Retinal pigment epithelial cell (primary cell): ENCODE results near the gene CEP104.

Source experiments
- DNase-seq: peaks from one replicate; pipeline ENCODE4 v3.0.0-alpha.2; 2010; ENCODE audit warnings: low read depth
- H3K4me3 ChIP-seq: 2 replicates; pipeline ENCODE4 v1.5.1; 2011; ENCODE audit warnings: mild to moderate bottlenecking, low read length, control low read depth, moderate library complexity
- TF ChIP-seq, protein P1 (sequence below): conservative IDR thresholded peaks from 2 replicates; pipeline ENCODE4 v1.5.1; 2011; ENCODE audit warnings: low read depth, low read length, control low read depth, inconsistent platforms

Gene CEP104

DNA sequence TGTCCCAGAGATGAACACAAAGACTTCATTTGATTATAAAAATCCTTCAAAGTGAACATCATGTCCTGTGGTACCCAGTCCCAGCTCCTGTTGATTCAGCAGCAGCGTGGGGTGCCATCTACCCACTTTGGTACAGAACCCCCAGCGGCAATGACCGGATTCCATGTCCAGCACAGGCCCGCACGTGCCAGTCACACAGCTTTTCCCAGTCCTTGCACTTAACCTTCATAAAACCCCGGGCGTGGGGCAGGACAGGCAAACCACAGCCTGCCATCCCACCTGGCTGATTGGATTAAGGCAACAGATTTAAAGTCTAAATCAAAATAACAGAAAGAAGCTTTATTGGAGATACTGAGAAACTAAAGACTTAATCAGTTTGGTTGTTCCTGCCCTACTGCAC, 15.5 kb downstream of the CEP104 start:
- no peak overlapping the region for H3K4me3 ChIP-seq
- DNase-seq, result no peak
- TF ChIP-seq, protein P1, sequence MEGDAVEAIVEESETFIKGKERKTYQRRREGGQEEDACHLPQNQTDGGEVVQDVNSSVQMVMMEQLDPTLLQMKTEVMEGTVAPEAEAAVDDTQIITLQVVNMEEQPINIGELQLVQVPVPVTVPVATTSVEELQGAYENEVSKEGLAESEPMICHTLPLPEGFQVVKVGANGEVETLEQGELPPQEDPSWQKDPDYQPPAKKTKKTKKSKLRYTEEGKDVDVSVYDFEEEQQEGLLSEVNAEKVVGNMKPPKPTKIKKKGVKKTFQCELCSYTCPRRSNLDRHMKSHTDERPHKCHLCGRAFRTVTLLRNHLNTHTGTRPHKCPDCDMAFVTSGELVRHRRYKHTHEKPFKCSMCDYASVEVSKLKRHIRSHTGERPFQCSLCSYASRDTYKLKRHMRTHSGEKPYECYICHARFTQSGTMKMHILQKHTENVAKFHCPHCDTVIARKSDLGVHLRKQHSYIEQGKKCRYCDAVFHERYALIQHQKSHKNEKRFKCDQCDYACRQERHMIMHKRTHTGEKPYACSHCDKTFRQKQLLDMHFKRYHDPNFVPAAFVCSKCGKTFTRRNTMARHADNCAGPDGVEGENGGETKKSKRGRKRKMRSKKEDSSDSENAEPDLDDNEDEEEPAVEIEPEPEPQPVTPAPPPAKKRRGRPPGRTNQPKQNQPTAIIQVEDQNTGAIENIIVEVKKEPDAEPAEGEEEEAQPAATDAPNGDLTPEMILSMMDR, result no peak

DNA sequence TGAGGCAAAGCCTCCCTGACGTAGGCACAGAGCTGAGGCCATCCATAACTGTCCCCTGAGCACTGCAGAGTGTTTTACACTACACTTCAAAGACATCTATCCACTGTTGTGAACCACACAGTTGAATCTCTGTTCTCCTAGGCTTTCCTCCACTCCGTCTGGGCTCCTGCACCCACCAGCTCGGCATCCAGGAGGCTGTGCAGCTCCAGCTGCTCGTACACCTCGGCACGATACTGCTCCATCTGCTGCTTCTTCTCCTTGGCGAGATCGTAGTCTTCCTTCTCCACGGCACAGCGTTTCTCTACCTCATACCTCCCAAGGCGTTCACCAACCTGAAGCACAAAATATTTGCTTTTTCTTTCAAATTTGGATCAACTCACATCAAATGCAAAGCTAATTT, 18.2 kb downstream of the CEP104 start:
- no peak overlapping the region for H3K4me3 ChIP-seq
- no peak for DNase-seq
- TF ChIP-seq, protein P1, result no peak

DNA sequence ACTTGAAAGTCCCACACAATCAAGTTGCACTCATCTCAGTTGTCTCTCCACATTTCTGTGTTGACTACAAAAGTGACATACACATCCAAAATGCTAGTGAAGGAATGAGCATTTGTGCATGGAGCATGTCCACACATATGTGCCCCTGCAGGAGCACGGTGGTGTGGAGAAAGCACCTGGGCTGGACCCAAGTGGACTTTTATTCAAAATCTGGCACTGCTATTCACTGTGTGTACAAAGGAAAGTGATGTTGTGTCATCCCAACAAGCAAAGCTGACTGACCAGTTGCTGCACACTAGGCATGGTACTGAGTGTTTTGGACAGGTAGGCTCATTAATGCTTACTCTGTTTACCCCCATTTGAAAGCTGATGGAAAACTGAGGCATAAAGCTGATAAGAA, 19.3 kb downstream of the CEP104 start:
- no peak for DNase-seq
- H3K4me3 ChIP-seq, result no peak overlapping the region
- TF ChIP-seq, protein P1, result no peak

DNA sequence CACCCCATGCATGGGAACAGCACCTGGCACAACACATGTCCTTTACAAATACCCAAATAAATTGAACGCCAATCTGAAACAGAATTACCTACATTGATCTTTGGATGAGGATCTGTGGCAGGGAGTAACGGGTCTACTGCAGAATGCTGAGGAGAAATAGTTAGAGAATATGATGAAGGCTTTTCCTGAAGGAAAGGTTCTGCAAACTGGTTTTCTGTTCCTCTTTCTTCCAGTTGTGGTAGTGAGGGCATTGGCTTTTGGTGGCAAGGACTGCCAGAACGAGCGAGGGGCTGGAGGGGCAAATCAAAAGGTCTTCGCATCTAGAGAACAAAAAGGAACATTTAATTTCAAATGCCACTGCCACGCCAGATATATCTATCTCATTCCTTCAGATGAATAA, 19.8 kb downstream of the CEP104 start:
- no peak for DNase-seq
- TF ChIP-seq, protein P1, result no peak
- H3K4me3 ChIP-seq, result no peak overlapping the region

DNA sequence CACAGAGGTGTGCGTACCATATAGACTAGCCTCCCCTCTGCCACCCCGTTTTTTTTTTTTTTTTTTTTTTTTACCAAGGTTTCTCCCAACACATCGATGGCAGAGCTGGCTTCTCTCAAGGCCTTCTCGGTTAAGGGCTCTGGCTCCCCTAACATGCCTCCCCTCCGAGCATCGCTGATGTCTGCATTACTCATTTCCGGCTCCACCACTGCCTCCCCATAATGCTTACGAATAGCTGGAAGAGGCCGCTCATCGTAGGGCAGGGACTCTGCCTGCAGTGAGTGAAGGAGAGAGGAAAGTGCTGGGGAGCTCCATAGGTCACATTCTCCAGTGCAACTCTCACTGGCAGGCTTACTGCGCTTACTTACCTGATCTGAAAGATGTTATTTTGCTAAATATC, 20.6 kb downstream of the CEP104 start:
- DNase-seq, result no peak
- TF ChIP-seq, protein P1, result no peak
- no peak overlapping the region for H3K4me3 ChIP-seq

DNA sequence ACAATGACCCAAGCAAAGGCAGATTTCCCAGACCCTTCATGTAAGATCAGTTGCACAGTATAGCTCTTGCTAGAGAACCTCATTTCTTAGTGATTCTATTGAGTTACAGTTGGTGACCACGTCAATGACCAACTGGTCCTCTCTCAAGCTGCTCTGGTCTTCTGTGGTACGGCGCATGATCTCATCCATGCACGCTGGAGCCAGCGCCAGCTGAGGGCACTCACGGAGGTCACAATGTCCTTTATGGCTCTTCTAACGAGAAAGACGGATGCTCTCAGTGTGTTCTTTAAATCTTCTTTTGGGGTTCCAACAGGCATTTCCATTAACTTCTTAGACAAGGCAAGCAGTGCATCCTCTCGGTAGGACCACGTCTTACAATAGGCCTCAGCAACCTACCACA, 22.3 kb downstream of the CEP104 start:
- TF ChIP-seq, protein P1, result no peak

DNA sequence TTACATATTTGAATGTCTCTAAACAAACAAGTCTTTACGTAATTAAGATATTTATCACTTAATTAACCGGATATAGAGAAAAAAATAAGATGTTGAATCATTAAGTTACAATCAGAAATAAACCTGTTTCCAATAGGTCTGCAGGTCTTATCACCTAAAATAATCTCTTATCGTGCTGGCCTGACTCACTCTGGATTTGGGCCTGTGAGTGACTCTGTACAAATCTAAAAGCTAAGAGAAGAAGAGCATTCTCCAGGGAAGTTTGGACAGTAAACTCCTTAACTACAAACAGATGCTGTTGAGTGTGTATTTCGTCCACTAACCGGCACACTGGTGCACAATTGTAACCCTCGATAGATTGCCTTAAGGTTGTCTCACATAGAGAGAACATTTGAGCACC, 25.3 kb downstream of the CEP104 start:
- no peak overlapping the region for H3K4me3 ChIP-seq
- no peak for DNase-seq
- TF ChIP-seq, protein P1, result no peak

More for the DNA sequence above, 22.3 kb downstream of the CEP104 start:
- DNase-seq, result no peak
- no peak overlapping the region for H3K4me3 ChIP-seq
